ENCODE data around the gene TOMM34. TPM values are rescaled to one million over a fixed set of nuclear protein-coding genes. Genes with fewer than 3 reads are reported as not detected.

TOMM34 gene
- total and polyA plus RNA-seq, 2 of the 13 experiments (the other 11 are each of a cell fraction or from before 2014, with no cell fraction given) = 36.2 to 52.0 TPM

- TF ChIP-seq ZNF407 (CRISPR knock-in tag; IDR thresholded peaks at IDR 0.05; ENCODE audit: not compliant biosample characterization) = peak; percentile 100
- peak; percentile 66 for TF ChIP-seq NFYB (CRISPR knock-in tag; IDR thresholded peaks at IDR 0.05)
- TF ChIP-seq ZFP36L2 (CRISPR knock-in tag; IDR thresholded peaks at IDR 0.05) = peak; percentile 97
- peak; percentile 30; the same call in 1 of the 2 replicates for TF ChIP-seq ZNF362 (CRISPR knock-in tag; IDR thresholded peaks at IDR 0.05; ENCODE audit: borderline replicate concordance)
- peak; percentile 90 for TF ChIP-seq ATF2 (CRISPR knock-in tag; IDR thresholded peaks at IDR 0.05)
- TF ChIP-seq ZNF256 (CRISPR knock-in tag; conservative IDR thresholded peaks at IDR 0.05) = no peak; the same call in 1 of the 2 replicates
- no peak; the same call in 1 of the 2 replicates for TF ChIP-seq ZSCAN12 (CRISPR knock-in tag; IDR thresholded peaks at IDR 0.05)
- TF ChIP-seq ZNF546 (CRISPR knock-in tag; conservative IDR thresholded peaks at IDR 0.05) = peak; percentile 94
- TF ChIP-seq GRHL1 (CRISPR knock-in tag; conservative IDR thresholded peaks at IDR 0.05) = no peak
- TF ChIP-seq ZBTB26 (CRISPR knock-in tag; IDR thresholded peaks at IDR 0.05; ENCODE audit: borderline replicate concordance) = peak; percentile 91
- no peak for TF ChIP-seq DPF2 (CRISPR knock-in tag; IDR thresholded peaks at IDR 0.05; ENCODE audit: borderline replicate concordance, low read depth)
- peak; percentile 92 for TF ChIP-seq MEIS2 (CRISPR knock-in tag; IDR thresholded peaks at IDR 0.05)
These were observed 6.1 kb upstream of the TOMM34 start, which contains the start of gene STK4 (continued) for GRCh38 chr20:44966030-44966961.
